SK-N-MC (cell line): Measurements from ENCODE around the gene ACKR4.

Experiments
- EZH2 ChIP-seq: fragments of 200-600 bp; sonication (generic); IDR thresholded peaks from one replicate; pipeline ENCODE4 v1.6.1; 2017; ENCODE audit warnings: antibody characterized with exemption
- FOXP2 ChIP-seq: optimal IDR thresholded peaks from 2 replicates; pipeline ENCODE3; 2011; ENCODE audit warnings: mild to moderate bottlenecking, moderate library complexity; ENCODE audit not compliant: insufficient read depth; ENCODE audit errors: extremely low read length, control extremely low read depth
- POLR2AphosphoS5 ChIP-seq: IDR thresholded peaks from 2 replicates; pipeline ENCODE4 v1.6.1; 2012; ENCODE audit warnings: mild to moderate bottlenecking, low read depth, low read length, borderline replicate concordance

DNA sequence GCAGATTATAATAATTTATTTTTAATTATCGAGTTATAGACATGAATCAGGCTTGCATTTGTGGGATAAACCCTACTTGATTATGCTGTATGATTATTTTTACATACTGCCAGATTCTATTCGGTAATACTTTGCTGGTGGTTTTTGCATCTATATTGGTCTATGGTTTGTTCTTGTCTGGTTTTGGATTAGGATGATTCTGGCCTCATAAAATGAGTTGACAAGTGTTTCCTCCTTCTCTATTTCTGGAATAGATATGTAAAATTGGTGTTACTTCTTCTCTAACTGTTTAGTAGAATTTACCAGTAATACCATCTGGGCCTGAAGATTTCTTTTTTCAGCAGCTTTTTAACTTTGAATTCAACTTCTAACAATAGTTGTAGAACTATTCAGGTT, 33.0 kb upstream of the ACKR4 start:
- TF ChIP-seq EZH2 (no peak), POLR2AphosphoS5 (no peak), FOXP2 (no peak)
